SK-N-SH (cell line): Measurements from ENCODE around the gene ZBTB34. TPM values are rescaled to one million over a fixed set of nuclear protein-coding genes. Genes with fewer than 3 reads are reported as not detected.

Experiments used
- CTCF ChIA-PET: fragments of 300-600, 350-600 bp; formaldehyde crosslinking; extraction: SDS; loops from one replicate; lab custom pipeline; 2021; lab: Yijun Ruan, JAX
- POLR2A ChIA-PET: fragments of 350-600 bp; sonication (Branson Sonifier 250); formaldehyde crosslinking; extraction: SDS; loops from one replicate; lab custom pipeline; 2020; ENCODE audit warnings: antibody characterized with exemption, inconsistent platforms; lab: Yijun Ruan, JAX
- DNase-seq: peaks from one replicate; pipeline ENCODE4 v3.0.0; 2012
- H2AFZ ChIP-seq: fragments of 200-600 bp; sonication (generic); 2 replicates; pipeline ENCODE4 v1.8.1; 2016; ENCODE audit warnings: antibody characterized with exemption, mild to moderate bottlenecking, low read depth
- H3F3A ChIP-seq: fragments of 200-600 bp; sonication (generic); replicated peaks from 2 replicates; pipeline ENCODE3; 2016; ENCODE audit warnings: antibody characterized with exemption, mild to moderate bottlenecking; ENCODE audit not compliant: insufficient read depth
- H3K27ac ChIP-seq, 2 experiments: fragments of 200-500 bp in 1 of 2; fragments of 200-600 bp in 1 of 2; sonication (Bioruptor generic) in 1 of 2; sonication (generic), shearing (Covaris generic) in 1 of 2; 2 replicates each; pipeline versions ENCODE4 v1.5.1 to v1.6.1; 2014 to 2016; ENCODE audit warnings: low read depth in 2 of 2, inconsistent platforms in 1 of 2, low read length in 1 of 2, mild to moderate bottlenecking in 1 of 2, mixed read lengths in 1 of 2
- H3K27me3 ChIP-seq: fragments of 200-600 bp; sonication (generic), shearing (Covaris generic); 2 replicates; pipeline ENCODE4 v1.6.1; 2016; ENCODE audit warnings: mixed run types; ENCODE audit not compliant: insufficient read depth
- H3K36me3 ChIP-seq, 2 experiments: fragments of 200-500 bp in 1 of 2; fragments of 200-600 bp in 1 of 2; sonication (Bioruptor generic) in 1 of 2; sonication (generic) in 1 of 2; replicated peaks in 1 of 2; 2 replicates each; pipeline versions ENCODE3 to v1.5.1; 2014 to 2016; ENCODE audit warnings: low read length in 1 of 2, mild to moderate bottlenecking in 1 of 2; ENCODE audit not compliant: insufficient read depth in 2 of 2, control insufficient read depth in 1 of 2
- H3K4me1 ChIP-seq, 2 experiments: fragments of 200-500 bp in 1 of 2; fragments of 200-600 bp in 1 of 2; sonication (Bioruptor generic) in 1 of 2; sonication (generic), shearing (Covaris generic) in 1 of 2; 2 replicates each; pipeline versions ENCODE4 v1.5.1 to v1.6.1; 2014 to 2016; ENCODE audit warnings: low read depth in 1 of 2, low read length in 1 of 2, mixed run types in 1 of 2; ENCODE audit not compliant: insufficient read depth in 2 of 2, control insufficient read depth in 1 of 2
- H3K4me2 ChIP-seq: fragments of 200-600 bp; sonication (generic), shearing (Covaris generic); 2 replicates; pipeline ENCODE4 v1.6.1; 2017; ENCODE audit warnings: mixed run types
- H3K4me3 ChIP-seq, 2 experiments: fragments of 200-500 bp in 1 of 2; fragments of 200-600 bp in 1 of 2; sonication (Bioruptor generic) in 1 of 2; sonication (generic), shearing (Covaris generic) in 1 of 2; 2 replicates each; pipeline versions ENCODE4 v1.5.1 to v1.8.1; 2014 to 2016; ENCODE audit warnings: low read depth in 2 of 2, inconsistent platforms in 1 of 2, low read length in 1 of 2, mild to moderate bottlenecking in 1 of 2, mixed read lengths in 1 of 2, moderate library complexity in 1 of 2
- H3K79me2 ChIP-seq: fragments of 200-600 bp; sonication (generic); 2 replicates; pipeline ENCODE4 v1.8.1; 2017; ENCODE audit warnings: mild to moderate bottlenecking; ENCODE audit not compliant: insufficient read depth
- H3K9ac ChIP-seq: fragments of 200-600 bp; sonication (generic); 2 replicates; pipeline ENCODE4 v1.6.1; 2017; ENCODE audit warnings: mixed run types
- H3K9me2 ChIP-seq: fragments of 200-600 bp; sonication (generic); 2 replicates; pipeline ENCODE4 v1.6.1; 2017; ENCODE audit warnings: mixed run types
- H3K9me3 ChIP-seq: fragments of 200-600 bp; sonication (generic); 2 replicates; pipeline ENCODE4 v1.6.1; 2017; ENCODE audit warnings: mixed run types, mild to moderate bottlenecking, moderate library complexity
- H4K20me1 ChIP-seq: fragments of 200-600 bp; sonication (generic); 2 replicates; pipeline ENCODE4 v1.6.1; 2017; ENCODE audit warnings: mild to moderate bottlenecking, mixed run types; ENCODE audit not compliant: insufficient read depth
- CTCF ChIP-seq: fragments of 200-600 bp; sonication (generic); IDR thresholded peaks from 2 replicates; pipeline ENCODE4 v1.6.1; 2017; ENCODE audit warnings: antibody characterized with exemption, mild to moderate bottlenecking, moderate library complexity
- ELF1 ChIP-seq: IDR thresholded peaks from 2 replicates; pipeline ENCODE4 v1.4.0; 2012
- EZH2phosphoT487 ChIP-seq: fragments of 200-600 bp; sonication (generic); IDR thresholded peaks from 2 replicates; pipeline ENCODE4 v1.6.1; 2017; ENCODE audit warnings: low read depth, mixed run types, mild to moderate bottlenecking, antibody characterized with exemption, moderate library complexity, borderline replicate concordance
- FOXM1 ChIP-seq: IDR thresholded peaks from 2 replicates; pipeline ENCODE4 v1.4.0; 2012; ENCODE audit warnings: low read depth, mild to moderate bottlenecking
- GABPA ChIP-seq: IDR thresholded peaks from 2 replicates; pipeline ENCODE4 v1.4.0; 2012; ENCODE audit warnings: low read depth, mild to moderate bottlenecking
- NRF1 ChIP-seq: IDR thresholded peaks from 2 replicates; pipeline ENCODE4 v1.6.1; 2012; ENCODE audit warnings: low read depth, mild to moderate bottlenecking, low read length
- POLR2AphosphoS5 ChIP-seq: IDR thresholded peaks from 2 replicates; pipeline ENCODE4 v1.6.1; 2012; ENCODE audit warnings: low read depth, low read length
- RCOR1 ChIP-seq: fragments of 150-350 bp; IDR thresholded peaks from 2 replicates; pipeline ENCODE4 v1.6.1; 2017; ENCODE audit warnings: antibody characterized with exemption, low read length
- RFX5 ChIP-seq: IDR thresholded peaks from 2 replicates; pipeline ENCODE4 v1.6.1; 2012; ENCODE audit warnings: mild to moderate bottlenecking, improper control_type of control experiment, low read length
- RXRA ChIP-seq: IDR thresholded peaks from 2 replicates; pipeline ENCODE4 v1.4.0; 2012; ENCODE audit warnings: low read depth, mild to moderate bottlenecking, borderline replicate concordance
- SIN3A ChIP-seq: IDR thresholded peaks from 2 replicates; pipeline ENCODE4 v1.6.1; 2012; ENCODE audit warnings: low read depth, mild to moderate bottlenecking, low read length, moderate library complexity, borderline replicate concordance
- SMC3 ChIP-seq: IDR thresholded peaks from 2 replicates; pipeline ENCODE4 v1.6.1; 2012; ENCODE audit warnings: low read depth, low read length, improper control_type of control experiment
- TAF1 ChIP-seq: IDR thresholded peaks from 2 replicates; pipeline ENCODE4 v1.6.1; 2012; ENCODE audit warnings: low read depth, mild to moderate bottlenecking, low read length, moderate library complexity, borderline replicate concordance
- USF1 ChIP-seq: IDR thresholded peaks from 2 replicates; pipeline ENCODE4 v1.4.0; 2012; ENCODE audit warnings: low read depth, borderline replicate concordance
- USF2 ChIP-seq: fragments of 150-350 bp; IDR thresholded peaks from 2 replicates; pipeline ENCODE4 v1.6.1; 2017; ENCODE audit warnings: antibody characterized with exemption, low read length, low read depth, borderline replicate concordance
- YY1 ChIP-seq: IDR thresholded peaks from 2 replicates; pipeline ENCODE4 v1.4.0; 2012; ENCODE audit warnings: low read depth, mild to moderate bottlenecking
- whole genome bisulfite sequencing: methylation state at CpG from one replicate; pipeline ENCODE4 v1.1.6; 2017; ENCODE audit warnings: low lambda C conversion rate; 5-methylcytosine and 5-hydroxymethylcytosine counted together
- polyA plus RNA-seq, 3 experiments: library from polyadenylated mRNA; depleted of rRNA; stranded (reverse); fragments of >200 nt; gene quantifications; 2 replicates each; pipeline ENCODE4 v1.2.3, GENCODE V29; 2012
- TF ChIP-seq, protein P1 (sequence below): IDR thresholded peaks from 2 replicates; pipeline ENCODE4 v1.4.0; 2012; ENCODE audit warnings: low read depth, borderline replicate concordance
- TF ChIP-seq, protein P2 (sequence below): IDR thresholded peaks from 2 replicates; pipeline ENCODE4; 2012

The ZBTB34 gene
- polyA plus RNA-seq, 1 of the 3 experiments (the other 2 are of a cell fraction): 2.9 TPM

DNA sequence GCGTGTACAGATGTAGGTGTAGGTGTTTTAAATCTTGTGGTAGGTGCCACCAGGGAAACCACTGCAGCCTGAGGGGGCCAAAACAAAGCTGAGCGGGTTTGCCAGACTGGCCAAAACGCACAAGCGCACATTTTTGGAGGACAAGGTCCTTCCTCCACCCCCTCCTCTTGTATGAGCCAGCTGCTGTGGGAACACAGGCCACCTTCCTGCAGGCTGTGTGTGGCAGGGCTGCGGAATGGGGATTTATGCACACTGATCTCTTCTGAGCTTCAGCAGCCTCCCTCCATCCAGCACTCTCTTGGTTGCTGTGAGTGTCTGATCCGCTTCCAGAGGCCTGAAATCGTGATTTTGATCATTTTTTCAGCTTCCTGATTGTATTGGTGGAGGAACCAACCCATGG, 33.2 kb upstream of the ZBTB34 start:
- Histone ChIP-seq H2AFZ (no peak overlapping the region), H3K27me3 (no peaks in the 10 kb centered on the region), H3K36me3 (peaks cover 0 to 19% of the 10 kb centered on the region in 2 experiments), H4K20me1 (peaks cover 28% of the 10 kb centered on the region), H3K4me2 (no peak overlapping the region), H3K4me1 (peaks cover 0 to 3% of the 10 kb centered on the region in 2 experiments; a peak in 1 of 4 replicates), H3K9me3 (no peaks in the 10 kb centered on the region), H3K9ac (no peak overlapping the region), H3K9me2 (no peaks in the 10 kb centered on the region), H3K79me2 (peaks cover 62% of the 10 kb centered on the region), H3K4me3 (no peak overlapping the region), H3F3A (peaks cover 8% of the 10 kb centered on the region), H3K27ac (no peak overlapping the region)
- WGBS: 100% methylated on average over 6 of the region's 7 CpGs
- TF ChIP-seq NRF1: no peak
- TF ChIP-seq FOXM1: no peak
- no peak for TF ChIP-seq GABPA
- TF ChIP-seq USF1: no peak
- TF ChIP-seq SIN3A: no peak
- TF ChIP-seq, protein P1, sequence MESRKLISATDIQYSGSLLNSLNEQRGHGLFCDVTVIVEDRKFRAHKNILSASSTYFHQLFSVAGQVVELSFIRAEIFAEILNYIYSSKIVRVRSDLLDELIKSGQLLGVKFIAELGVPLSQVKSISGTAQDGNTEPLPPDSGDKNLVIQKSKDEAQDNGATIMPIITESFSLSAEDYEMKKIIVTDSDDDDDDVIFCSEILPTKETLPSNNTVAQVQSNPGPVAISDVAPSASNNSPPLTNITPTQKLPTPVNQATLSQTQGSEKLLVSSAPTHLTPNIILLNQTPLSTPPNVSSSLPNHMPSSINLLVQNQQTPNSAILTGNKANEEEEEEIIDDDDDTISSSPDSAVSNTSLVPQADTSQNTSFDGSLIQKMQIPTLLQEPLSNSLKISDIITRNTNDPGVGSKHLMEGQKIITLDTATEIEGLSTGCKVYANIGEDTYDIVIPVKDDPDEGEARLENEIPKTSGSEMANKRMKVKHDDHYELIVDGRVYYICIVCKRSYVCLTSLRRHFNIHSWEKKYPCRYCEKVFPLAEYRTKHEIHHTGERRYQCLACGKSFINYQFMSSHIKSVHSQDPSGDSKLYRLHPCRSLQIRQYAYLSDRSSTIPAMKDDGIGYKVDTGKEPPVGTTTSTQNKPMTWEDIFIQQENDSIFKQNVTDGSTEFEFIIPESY: no peak
- no peak for TF ChIP-seq POLR2AphosphoS5
- TF ChIP-seq RXRA: no peak
- no peak for TF ChIP-seq RCOR1
- DNase-seq: no peak
- ChIA-PET POLR2A (no interaction called here), CTCF (interaction anchor here (0.7 kb wide), 1 partner anchor 46 kb away, joined by 3 read pairs; no protein-coding TSS in a partner anchor)

GRCh38 chr9:126829035-126829434, 31.4 kb upstream of the ZBTB34 start:
- no peaks in the 10 kb centered on the region for H3K27me3 ChIP-seq
- ChIA-PET POLR2A (no interaction called here), CTCF (interaction anchor here (0.6 to 1.6 kb wide), 3 partner anchors 13 to 22 kb away, joined by 3 to 4 read pairs (median 4); no protein-coding TSS in a partner anchor)
- H3F3A ChIP-seq: no peaks in the 10 kb centered on the region
- no peak overlapping the region for H3K4me3 ChIP-seq
- no peak overlapping the region for H3K27ac ChIP-seq
- peaks cover 62% of the 10 kb centered on the region for H3K79me2 ChIP-seq
- H3K9ac ChIP-seq: no peak overlapping the region
- 100% methylated on average over 1 of the region's 1 CpG for WGBS
- no peak overlapping the region for H3K4me2 ChIP-seq
- H3K9me3 ChIP-seq: no peaks in the 10 kb centered on the region
- H4K20me1 ChIP-seq: peaks cover 27% of the 10 kb centered on the region
- no peak for DNase-seq
- peaks cover 18 to 27% of the 10 kb centered on the region in 2 experiments for H3K36me3 ChIP-seq
- H3K9me2 ChIP-seq: no peaks in the 10 kb centered on the region
- peaks cover 0 to 3% of the 10 kb centered on the region in 2 experiments; a peak in 1 of 4 replicates for H3K4me1 ChIP-seq
- H2AFZ ChIP-seq: no peak overlapping the region
- TF ChIP-seq USF2: no peak
- no peak for TF ChIP-seq SIN3A
- TF ChIP-seq FOXM1: no peak
- TF ChIP-seq RCOR1: no peak
- no peak for TF ChIP-seq USF1
- no peak for TF ChIP-seq NRF1
- no peak for TF ChIP-seq CTCF
- no peak for TF ChIP-seq ELF1
- no peak for TF ChIP-seq RFX5
- no peak for TF ChIP-seq TAF1
- TF ChIP-seq EZH2phosphoT487: no peak
- TF ChIP-seq YY1: no peak
- no peak for TF ChIP-seq POLR2AphosphoS5
- no peak for TF ChIP-seq SMC3
- TF ChIP-seq, protein P2, sequence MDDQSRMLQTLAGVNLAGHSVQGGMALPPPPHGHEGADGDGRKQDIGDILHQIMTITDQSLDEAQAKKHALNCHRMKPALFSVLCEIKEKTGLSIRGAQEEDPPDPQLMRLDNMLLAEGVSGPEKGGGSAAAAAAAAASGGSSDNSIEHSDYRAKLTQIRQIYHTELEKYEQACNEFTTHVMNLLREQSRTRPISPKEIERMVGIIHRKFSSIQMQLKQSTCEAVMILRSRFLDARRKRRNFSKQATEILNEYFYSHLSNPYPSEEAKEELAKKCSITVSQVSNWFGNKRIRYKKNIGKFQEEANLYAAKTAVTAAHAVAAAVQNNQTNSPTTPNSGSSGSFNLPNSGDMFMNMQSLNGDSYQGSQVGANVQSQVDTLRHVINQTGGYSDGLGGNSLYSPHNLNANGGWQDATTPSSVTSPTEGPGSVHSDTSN: no peak
